Testis (tissue), 3 donors: ENCODE results near the gene MAP1B. TPM values are rescaled to one million over a fixed set of nuclear protein-coding genes. Genes with fewer than 3 reads are reported as not detected.

Experiments
- DNase-seq: peaks from one replicate; pipeline ENCODE4 v3.0.0-alpha.2; 2019
- H3K27ac ChIP-seq, 2 donors: fragments of 200-600 bp; sonication (generic); one replicate each; pipeline ENCODE4 v1.5.1; 2019
- H3K27me3 ChIP-seq: fragments of 200-600 bp; sonication (generic); one replicate; pipeline ENCODE4 v1.5.1; 2019
- H3K36me3 ChIP-seq: fragments of 200-600 bp; sonication (generic); one replicate; pipeline ENCODE4 v1.5.1; 2017; ENCODE audit warnings: low read depth; ENCODE audit errors: missing control alignments
- H3K4me1 ChIP-seq: fragments of 200-600 bp; sonication (generic); one replicate; pipeline ENCODE4 v1.5.1; 2019
- H3K4me3 ChIP-seq, 2 donors: fragments of 200-600 bp; sonication (generic); one replicate each; pipeline ENCODE4 v1.5.1; 2017 to 2019
- H3K9me3 ChIP-seq: fragments of 200-600 bp; sonication (generic); one replicate; pipeline ENCODE4 v1.5.1; 2017
- CTCF ChIP-seq, 3 experiments: fragments of 450-650 bp in 2 of 3; fragments of 200-600 bp in 1 of 3; sonication (generic) in 1 of 3; IDR thresholded peaks; one replicate each; pipeline ENCODE4 v1.5.1; 2016 to 2019; ENCODE audit warnings: antibody characterized with exemption in 3 of 3, mild to moderate bottlenecking in 2 of 3, moderate library complexity in 1 of 3
- POLR2A ChIP-seq: fragments of 450-650 bp; IDR thresholded peaks from one replicate; pipeline ENCODE4 v1.6.1; 2017; ENCODE audit warnings: antibody characterized with exemption, mild to moderate bottlenecking, moderate library complexity
- WGBS, 2 donors: methylation state at CpG; one replicate each; pipeline ENCODE4 v1.1.5; 2018; 5-methylcytosine and 5-hydroxymethylcytosine counted together
- intact Hi-C: fragments of 100-400 bp; cut with DNase I; formaldehyde crosslinking; loops from one replicate; pipeline ENCODE4 v1.15.1; 2023; ENCODE audit warnings: low total_unique reads
- polyA plus RNA-seq: library from polyadenylated mRNA; stranded (reverse); fragments of 350-450 nt; fragmentation: Illumina TruSeq; extraction: RNeasy Lipid Tissue Mini Kit (QIAGEN cat#74804); gene quantifications from one replicate; pipeline ENCODE4 v1.2.3, GENCODE V29; 2014; ENCODE audit warnings: low read depth, low replicate concordance; ENCODE audit not compliant: insufficient read depth
- total RNA-seq, 2 donors: library from RNA; depleted of rRNA; stranded (reverse); fragments of >200 nt; gene quantifications; one replicate each; pipeline ENCODE4 v1.2.3, GENCODE V29; 2016

The MAP1B gene
- total and polyA plus RNA-seq, 3 donors from 2014 or later, result 20.1 to 584 (median 431) TPM

GRCh38 chr5:72152545-72152944 lies 45.3 kb downstream of the MAP1B start:
- Histone ChIP-seq H3K9me3 (no peaks in the 10 kb centered on the region), H3K27ac (peak overlapping the region in 1 of 2 donors; percentile 4), H3K27me3 (no peaks in the 10 kb centered on the region), H3K4me1 (peaks cover 25% of the 10 kb centered on the region), H3K4me3 (no peak overlapping the region), H3K36me3 (no peaks in the 10 kb centered on the region)
- intact Hi-C loops, result no loop called here
- WGBS, 2 donors, result 88 to 91% methylated on average over 8 of the region's 8 CpGs
- DNase-seq, result no peak
- no peak for TF ChIP-seq CTCF (IDR thresholded peaks at IDR 0.05)
- TF ChIP-seq POLR2A, result no peak

DNA sequence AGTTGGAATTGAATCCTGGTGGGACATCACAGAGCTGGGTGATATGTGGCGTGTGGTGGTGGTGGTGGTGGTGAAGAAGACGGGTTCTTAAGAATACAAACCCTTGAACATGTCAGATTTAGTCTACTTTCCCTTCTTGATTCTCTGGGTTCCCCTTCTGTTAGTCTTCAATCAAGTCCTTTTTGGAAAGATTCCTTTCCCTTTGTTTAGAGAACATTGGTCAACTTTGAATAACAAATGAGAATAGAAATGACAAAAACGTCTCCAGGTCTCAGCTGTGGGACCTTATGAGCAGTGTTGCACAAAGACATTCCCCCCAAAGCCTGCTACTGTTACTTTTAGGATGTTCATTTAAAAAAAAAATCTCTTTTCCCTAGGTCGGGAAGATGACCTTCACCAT lies 46.3 kb downstream of the MAP1B start:
- DNase-seq, result no peak
- H3K27ac ChIP-seq, result peak overlapping the region in 1 of 2 donors; percentile 11
- WGBS, 2 donors, result 78 to 79% methylated on average over 4 of the region's 4 CpGs

DNA sequence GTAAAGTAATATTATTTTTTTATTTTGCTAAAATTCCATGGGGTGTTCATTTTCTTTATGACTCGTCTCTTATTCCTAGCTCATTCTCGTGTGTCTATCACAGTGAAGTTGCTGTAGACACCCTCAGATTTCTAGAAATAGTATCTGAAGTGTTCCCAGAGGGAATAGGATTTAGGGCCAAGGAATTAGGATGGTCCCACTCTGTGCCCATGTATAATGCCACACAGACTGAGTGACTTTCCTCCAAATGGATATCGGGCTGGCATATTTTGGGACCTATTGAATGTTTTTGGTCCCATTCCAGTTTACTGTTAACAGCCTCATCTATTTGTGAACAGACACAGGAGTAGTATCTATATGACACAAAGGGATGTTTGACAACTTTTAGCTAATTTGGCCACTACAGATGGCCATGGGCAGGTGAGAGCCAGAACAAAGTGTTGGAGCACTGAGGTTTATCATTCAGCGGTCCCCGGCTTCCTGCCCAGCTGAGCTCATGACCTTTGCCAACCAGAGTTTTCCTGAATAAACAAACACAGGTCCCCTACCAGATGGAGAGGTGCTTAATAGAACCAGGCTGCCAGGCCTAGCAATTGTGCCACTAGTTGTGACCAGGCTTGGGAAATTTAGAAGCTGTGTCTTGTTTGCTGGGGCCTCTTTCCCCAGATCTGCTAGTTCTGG lies 46.9 kb downstream of the MAP1B start:
- Histone ChIP-seq H3K27me3 (no peaks in the 10 kb centered on the region), H3K36me3 (no peaks in the 10 kb centered on the region), H3K27ac (peak overlapping the region in 1 of 2 donors; percentile 9), H3K9me3 (no peaks in the 10 kb centered on the region), H3K4me3 (no peak overlapping the region), H3K4me1 (peaks cover 28% of the 10 kb centered on the region)
- 77 to 84% methylated on average over 5 of the region's 5 CpGs for WGBS, 2 donors
- no peak for DNase-seq
- TF ChIP-seq CTCF (IDR thresholded peaks at IDR 0.05) (no peak), POLR2A (no peak)
- intact Hi-C loops, result no loop called here

More for the DNA sequence above, 46.3 kb downstream of the MAP1B start:
- TF ChIP-seq POLR2A (no peak), CTCF (IDR thresholded peaks at IDR 0.05) (no peak)
- Histone ChIP-seq H3K4me1 (peaks cover 28% of the 10 kb centered on the region), H3K9me3 (no peaks in the 10 kb centered on the region), H3K4me3 (no peak overlapping the region), H3K27me3 (no peaks in the 10 kb centered on the region), H3K36me3 (no peaks in the 10 kb centered on the region)
- intact Hi-C loops, result no loop called here

GRCh38 chr5:72156946-72157624 lies 49.8 kb downstream of the MAP1B start:
- peak; percentile 34 for DNase-seq
- WGBS, 2 donors, result 29 to 31% methylated on average over 5 of the region's 5 CpGs
- no peaks in the 10 kb centered on the region for H3K36me3 ChIP-seq
- H3K27ac ChIP-seq, result peak overlapping the region; percentile 0 to 56
- no peak overlapping the region for H3K4me3 ChIP-seq
- TF ChIP-seq POLR2A (no peak), CTCF (IDR thresholded peaks at IDR 0.05) (no peak)
- H3K9me3 ChIP-seq, result no peaks in the 10 kb centered on the region
- H3K27me3 ChIP-seq, result no peaks in the 10 kb centered on the region
- intact Hi-C loops, result no loop called here
- H3K4me1 ChIP-seq, result peaks cover 24% of the 10 kb centered on the region
